AG10803 (cell line): ENCODE results near the gene GAS2L1.
"Not testable (repeated sequence)": the region's sequence is repeated elsewhere in the genome, so short reads cannot be mapped to it uniquely, and the experiment has no call there.

Source experiments
- DNase-seq: peaks from one replicate; pipeline ENCODE4 v3.0.0; 2010; ENCODE audit warnings: low read depth
- H3K4me3 ChIP-seq: 2 replicates; pipeline ENCODE4 v1.5.1; 2011; ENCODE audit warnings: mild to moderate bottlenecking, low read length, control low read depth
- CTCF ChIP-seq: conservative IDR thresholded peaks from 2 replicates; pipeline ENCODE4 v1.5.1; 2011; ENCODE audit warnings: mild to moderate bottlenecking, low read length, control low read depth, inconsistent platforms

GAS2L1 gene

GRCh38 chr22:29351891-29352290 is 45.4 kb downstream of the GAS2L1 start:
- no peak overlapping the region for H3K4me3 ChIP-seq
- no peak for DNase-seq
- TF ChIP-seq CTCF = no peak

- TF ChIP-seq CTCF = no peak
- no peak for DNase-seq
- H3K4me3 ChIP-seq = no peak overlapping the region
Observed at GRCh38 chr22:29352778-29353177, 46.3 kb downstream of the GAS2L1 start.

- no peak overlapping the region for H3K4me3 ChIP-seq
- no peak for DNase-seq
- TF ChIP-seq CTCF = no peak
Observed at GRCh38 chr22:29353286-29353685, 46.8 kb downstream of the GAS2L1 start.

- no peak overlapping the region for H3K4me3 ChIP-seq
- TF ChIP-seq CTCF = no peak
- no peak for DNase-seq
Observed at GRCh38 chr22:29353860-29354259, 47.4 kb downstream of the GAS2L1 start.

GRCh38 chr22:29357193-29357890 is 50.9 kb downstream of the GAS2L1 start:
- DNase-seq, H3K4me3 ChIP-seq: not testable (repeated sequence)

- H3K4me3 ChIP-seq = no peak overlapping the region
- TF ChIP-seq CTCF = peak; percentile 73
- DNase-seq = peak; percentile 60
Observed at GRCh38 chr22:29359469-29359868, 53.0 kb downstream of the GAS2L1 start.
